Measurements from ENCODE around the gene ZNF428. TPM values are rescaled to one million over a fixed set of nuclear protein-coding genes. Genes with fewer than 3 reads are reported as not detected.
A peak's percentile ranks its signal among the peaks of the same experiment; 100 is the strongest.

ZNF428 gene
- total RNA-seq, 1 donor from 2014 or later = 53.4 TPM

DNA sequence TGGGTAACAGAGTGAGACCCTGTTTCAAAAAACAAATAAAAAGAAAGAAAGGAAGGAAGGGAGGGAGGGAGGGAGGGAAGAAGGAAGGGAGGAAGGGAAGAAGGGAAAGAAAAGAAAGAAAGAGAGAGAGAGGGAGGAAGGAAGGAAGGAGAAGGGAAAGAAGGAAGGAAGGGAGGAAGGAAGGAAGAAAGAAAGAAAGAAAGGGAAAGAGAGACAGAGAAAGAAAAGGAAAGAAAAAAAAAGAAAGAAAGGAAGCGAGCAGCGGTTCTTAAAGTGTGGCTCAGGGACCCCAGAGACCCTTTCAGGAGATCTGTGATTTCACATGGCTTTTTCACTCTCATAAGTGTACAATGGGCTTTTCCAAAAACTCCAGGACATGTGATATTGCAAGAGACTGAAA, 30.1 kb upstream of the ZNF428 start:
- Histone ChIP-seq H3K9me3 (ENCODE audit: insufficient read depth, low read depth, low read length) (no peaks in the 10 kb centered on the region), H3K36me3 (ENCODE audit: insufficient read depth, low read length) (peaks cover 48% of the 10 kb centered on the region), H3K27me3 (ENCODE audit: insufficient read depth, low read length) (no peaks in the 10 kb centered on the region), H4K20me1 (ENCODE audit: insufficient read depth, low read length) (peaks cover 41% of the 10 kb centered on the region), H2AFZ (ENCODE audit: low read depth, low read length) (no peak overlapping the region), H3K27ac (ENCODE audit: low read depth, low read length) (no peak overlapping the region), H3K79me2 (ENCODE audit: insufficient read depth, low read length) (peaks cover 4% of the 10 kb centered on the region), H3K4me1 (ENCODE audit: insufficient read depth, low read length) (no peaks in the 10 kb centered on the region), H3K4me3 (ENCODE audit: insufficient read depth, low read depth, low read length) (no peak overlapping the region), H3K9ac (ENCODE audit: low read length) (no peak overlapping the region), H3K4me2 (ENCODE audit: low read length) (no peak overlapping the region)
- H3K36me3 Mint-ChIP-seq (ENCODE audit: low read depth, unreplicated experiment) = peaks cover 21% of the 10 kb centered on the region
- TF ChIP-seq EZH2 (IDR thresholded peaks at IDR 0.05; ENCODE audit: insufficient read depth, low read length) = no peak
- DNase-seq (ENCODE audit: low read depth) (no peak), FAIRE-seq (no peak)
- no peaks in the 10 kb centered on the region for H3K27me3 Mint-ChIP-seq (ENCODE audit: low read depth, unreplicated experiment)
- peaks cover 4% of the 10 kb centered on the region for H3K9me3 Mint-ChIP-seq (ENCODE audit: unreplicated experiment)
- no peak overlapping the region for H3K27ac Mint-ChIP-seq (ENCODE audit: unreplicated experiment)
- H3K4me1 Mint-ChIP-seq (ENCODE audit: low read depth, unreplicated experiment) = no peaks in the 10 kb centered on the region
- no peak overlapping the region for H3K4me3 Mint-ChIP-seq (ENCODE audit: unreplicated experiment)

- no peak overlapping the region for H3K4me3 ChIP-seq (ENCODE audit: insufficient read depth, low read depth, low read length)
- no peaks in the 10 kb centered on the region for H3K4me1 ChIP-seq (ENCODE audit: insufficient read depth, low read length)
- H3K27ac ChIP-seq (ENCODE audit: low read depth, low read length) = no peak overlapping the region
- Mint-ChIP-seq H3K4me3 (ENCODE audit: unreplicated experiment) (no peak overlapping the region), H3K4me1 (ENCODE audit: low read depth, unreplicated experiment) (no peaks in the 10 kb centered on the region), H3K9me3 (ENCODE audit: unreplicated experiment) (peaks cover 4% of the 10 kb centered on the region), H3K27me3 (ENCODE audit: low read depth, unreplicated experiment) (no peaks in the 10 kb centered on the region), H3K27ac (ENCODE audit: unreplicated experiment) (no peak overlapping the region), H3K36me3 (ENCODE audit: low read depth, unreplicated experiment) (peaks cover 21% of the 10 kb centered on the region)
- DNase-seq (ENCODE audit: low read depth) (no peak), FAIRE-seq (no peak)
- peaks cover 43% of the 10 kb centered on the region for H3K36me3 ChIP-seq (ENCODE audit: insufficient read depth, low read length)
- peaks cover 36% of the 10 kb centered on the region for H4K20me1 ChIP-seq (ENCODE audit: insufficient read depth, low read length)
- H3K27me3 ChIP-seq (ENCODE audit: insufficient read depth, low read length) = no peaks in the 10 kb centered on the region
- H3K9ac ChIP-seq (ENCODE audit: low read length) = no peak overlapping the region
- H3K79me2 ChIP-seq (ENCODE audit: insufficient read depth, low read length) = peaks cover 4% of the 10 kb centered on the region
- H3K9me3 ChIP-seq (ENCODE audit: insufficient read depth, low read depth, low read length) = no peaks in the 10 kb centered on the region
- H2AFZ ChIP-seq (ENCODE audit: low read depth, low read length) = no peak overlapping the region
- H3K4me2 ChIP-seq (ENCODE audit: low read length) = no peak overlapping the region
- no peak for TF ChIP-seq CTCF (IDR thresholded peaks at IDR 0.05; ENCODE audit: insufficient read depth, low read depth, low read length)
Observed at GRCh38 chr19:43648633-43649032, 29.2 kb upstream of the ZNF428 start.

- peaks cover 7% of the 10 kb centered on the region for H3K4me1 ChIP-seq (ENCODE audit: insufficient read depth, low read length)
- H3K27me3 ChIP-seq (ENCODE audit: insufficient read depth, low read length) = peaks cover 3% of the 10 kb centered on the region
- peaks cover 18% of the 10 kb centered on the region for H3K36me3 ChIP-seq (ENCODE audit: insufficient read depth, low read length)
- no peak overlapping the region for H3K4me3 ChIP-seq (ENCODE audit: insufficient read depth, low read depth, low read length)
- Mint-ChIP-seq H3K27ac (ENCODE audit: unreplicated experiment) (no peak overlapping the region), H3K9me3 (ENCODE audit: unreplicated experiment) (peaks cover 4% of the 10 kb centered on the region), H3K4me3 (ENCODE audit: unreplicated experiment) (peak overlapping the region; percentile 24), H3K4me1 (ENCODE audit: low read depth, unreplicated experiment) (no peaks in the 10 kb centered on the region), H3K36me3 (ENCODE audit: low read depth, unreplicated experiment) (peaks cover 16% of the 10 kb centered on the region), H3K27me3 (ENCODE audit: low read depth, unreplicated experiment) (peaks cover 8% of the 10 kb centered on the region)
- no peak for FAIRE-seq
- DNase-seq (ENCODE audit: low read depth) = no peak
- H3K4me2 ChIP-seq (ENCODE audit: low read length) = no peak overlapping the region
- H2AFZ ChIP-seq (ENCODE audit: low read depth, low read length) = no peak overlapping the region
- peaks cover 10% of the 10 kb centered on the region for H4K20me1 ChIP-seq (ENCODE audit: insufficient read depth, low read length)
- H3K27ac ChIP-seq (ENCODE audit: low read depth, low read length) = no peak overlapping the region
- H3K9ac ChIP-seq (ENCODE audit: low read length) = no peak overlapping the region
- H3K9me3 ChIP-seq (ENCODE audit: insufficient read depth, low read depth, low read length) = no peaks in the 10 kb centered on the region
- no peaks in the 10 kb centered on the region for H3K79me2 ChIP-seq (ENCODE audit: insufficient read depth, low read length)
- TF ChIP-seq EZH2 (IDR thresholded peaks at IDR 0.05; ENCODE audit: insufficient read depth, low read length) = no peak
- no peak for TF ChIP-seq CTCF (IDR thresholded peaks at IDR 0.05; ENCODE audit: insufficient read depth, low read depth, low read length)
Observed at GRCh38 chr19:43644181-43644580, 24.8 kb upstream of the ZNF428 start.

Measured in astrocyte (in vitro differentiated cells and primary cell).